HepG2 (cell line): Measurements from ENCODE around the gene AGBL1. TPM values are rescaled to one million over a fixed set of nuclear protein-coding genes. Genes with fewer than 3 reads are reported as not detected.

Experiments
- ATAC-seq: fragments of 200-7000 bp; cut with Tn5 transposase; 3 replicates; pipeline ENCODE4 v1.9.1; 2020; ENCODE audit warnings: mild to moderate bottlenecking, moderate library complexity
- BruUV-seq: library from RNA; stranded (reverse); fragments of 400-500 nt; replicated peaks from 2 replicates; lab custom pipeline; 2021; lab: Mats Ljungman, UMichigan
- CTCF ChIA-PET: fragments of 300-600 bp; formaldehyde crosslinking; extraction: SDS; loops from one replicate; lab custom pipeline; 2021; ENCODE audit warnings: low total read pairs, inconsistent platforms, low intra/inter-chr PET ratio; lab: Yijun Ruan, JAX
- POLR2A ChIA-PET: fragments of 350-600 bp; sonication (Branson Sonifier 250); formaldehyde crosslinking; loops from one replicate; lab custom pipeline; 2020; ENCODE audit warnings: antibody characterized with exemption, inconsistent platforms; lab: Yijun Ruan, JAX
- DNase-seq: peaks from one replicate; pipeline ENCODE4 v3.0.0-alpha.2; 2015; ENCODE audit warnings: low spot score
- FAIRE-seq: peaks from 3 replicates; lab custom pipeline; 2011; peaks lifted over from hg19 to GRCh38; lab: Jason Lieb, UNC
- H2AFZ ChIP-seq: one replicate; pipeline ENCODE4 v1.6.1; 2011; ENCODE audit warnings: low read length, inconsistent platforms
- H3K27ac ChIP-seq: fragments of 300-600 bp; 3 replicates; pipeline ENCODE4 v1.8.0; 2011; ENCODE audit warnings: mixed run types, mild to moderate bottlenecking, mixed read lengths, low read length, inconsistent platforms; ENCODE audit not compliant: insufficient read depth; ENCODE audit errors: extremely low read length
- H3K27me3 ChIP-seq, 2 experiments: fragments of 200-600 bp in 1 of 2; 2 replicates in 1 of 2; 3 replicates in 1 of 2; pipeline versions ENCODE4 v1.6.0 to v1.8.0; 2011; ENCODE audit warnings: low read length in 2 of 2, mild to moderate bottlenecking in 2 of 2, moderate library complexity in 2 of 2, inconsistent platforms in 1 of 2; ENCODE audit not compliant: insufficient read depth in 2 of 2, control insufficient read depth in 1 of 2
- H3K36me3 ChIP-seq, 2 experiments: fragments of 200-600 bp in 1 of 2; replicated peaks in 1 of 2; 2 replicates in 1 of 2; 3 replicates in 1 of 2; pipeline versions ENCODE4 v1.5.1 to v1.8.0; 2011; ENCODE audit warnings: low read length in 2 of 2, inconsistent platforms in 1 of 2; ENCODE audit not compliant: insufficient read depth in 2 of 2, control insufficient read depth in 1 of 2
- H3K4me1 ChIP-seq: 2 replicates; pipeline ENCODE4 v1.5.1; 2012; ENCODE audit warnings: low read length, inconsistent platforms; ENCODE audit not compliant: insufficient read depth
- H3K4me2 ChIP-seq: 2 replicates; pipeline ENCODE4 v1.6.0; 2011; ENCODE audit warnings: low read depth, low read length, inconsistent platforms
- H3K4me3 ChIP-seq, 3 experiments: fragments of 200-600 bp in 1 of 3; sonication (generic), shearing (Covaris generic) in 1 of 3; replicated peaks in 1 of 3; 2 replicates each; pipeline ENCODE4 v1.5.1; 2011 to 2016; ENCODE audit warnings: low read length in 3 of 3, inconsistent platforms in 2 of 3, low read depth in 2 of 3, mild to moderate bottlenecking in 2 of 3, control low read depth in 1 of 3, mixed read lengths in 1 of 3; ENCODE audit not compliant: insufficient read depth in 1 of 3
- H3K79me2 ChIP-seq: one replicate; pipeline ENCODE4 v1.6.1; 2011; ENCODE audit warnings: low read length, inconsistent platforms; ENCODE audit not compliant: insufficient read depth
- H3K9ac ChIP-seq: 2 replicates; pipeline ENCODE4 v1.6.0; 2011; ENCODE audit warnings: mild to moderate bottlenecking, low read depth, low read length, inconsistent platforms; ENCODE audit not compliant: insufficient read depth
- H3K9me3 ChIP-seq: 2 replicates; pipeline ENCODE4 v1.5.1; 2012; ENCODE audit warnings: mild to moderate bottlenecking, low read length
- H4K20me1 ChIP-seq: 2 replicates; pipeline ENCODE4 v1.6.0; 2011; ENCODE audit warnings: inconsistent platforms, mild to moderate bottlenecking, low read length, moderate library complexity; ENCODE audit not compliant: insufficient read depth
- ZNF644 ChIP-seq: IDR thresholded peaks from 2 replicates; pipeline ENCODE4 v1.6.1; 2016; ENCODE audit warnings: low read depth
- ZNF781 ChIP-seq: sonication (generic); formaldehyde crosslinking; IDR thresholded peaks from 2 replicates; pipeline ENCODE4 v1.5.1; 2020; ENCODE audit warnings: borderline replicate concordance, mild to moderate bottlenecking, missing genetic modification reagents; ENCODE audit errors: not compliant biosample characterization
- WGBS: methylation state at CpG from one replicate; pipeline ENCODE4 v1.1.6; 2017; ENCODE audit warnings: low lambda C conversion rate; 5-methylcytosine and 5-hydroxymethylcytosine counted together
- in situ Hi-C: cut with HindIII; loops from 2 replicates; pipeline ENCODE4 v1.10.0; 2017; ENCODE audit warnings: low pct_unique_long_range_greater_than_20kb; ENCODE audit not compliant: extremely low pct_ligation_motif_present
- intact Hi-C: fragments of 100-400 bp; cut with micrococcal nuclease; formaldehyde crosslinking; loops from one replicate; pipeline ENCODE4 v1.10.0; 2022; ENCODE audit not compliant: unreplicated experiment
- polyA plus RNA-seq, 8 experiments: library from polyadenylated mRNA; depleted of rRNA in 3 of 8; stranded (reverse) in 7 of 8; unstranded in 1 of 8; fragments of >200 nt; fragmentation: Illumina TruSeq in 4 of 8; extraction: Trizol in 4 of 8; gene quantifications; 2 replicates each; pipeline versions ENCODE4 v1.2.1 to v1.2.3, GENCODE V29; 2011 to 2016; ENCODE audit warnings: low read depth in 4 of 8, missing spikeins in 1 of 8, mixed read lengths in 1 of 8; ENCODE audit not compliant: insufficient read depth in 1 of 8
- total RNA-seq, 5 experiments: library from RNA; depleted of rRNA; stranded (reverse); fragments of >200 nt; fragmentation: Illumina TruSeq; extraction: Trizol; gene quantifications; 2 replicates each; pipeline ENCODE4 v1.2.3, GENCODE V29; 2016; ENCODE audit warnings: low read depth in 1 of 5
- TF ChIP-seq, protein P1 (sequence below): sonication (generic); formaldehyde crosslinking; IDR thresholded peaks from 2 replicates; pipeline ENCODE4 v1.8.0; 2022; ENCODE audit warnings: mild to moderate bottlenecking, missing genetic modification reagents; ENCODE audit not compliant: insufficient replicate concordance
- TF ChIP-seq, protein P2 (sequence below): sonication (generic); formaldehyde crosslinking; IDR thresholded peaks from 2 replicates; pipeline ENCODE4 v1.5.0; 2020; ENCODE audit warnings: missing genetic modification reagents, mild to moderate bottlenecking, borderline replicate concordance

AGBL1 gene
- total and polyA plus RNA-seq, 2 of the 13 experiments (the other 11 are each of a cell fraction or from before 2014, with no cell fraction given) = 0.01 TPM; not detected in 1

DNA sequence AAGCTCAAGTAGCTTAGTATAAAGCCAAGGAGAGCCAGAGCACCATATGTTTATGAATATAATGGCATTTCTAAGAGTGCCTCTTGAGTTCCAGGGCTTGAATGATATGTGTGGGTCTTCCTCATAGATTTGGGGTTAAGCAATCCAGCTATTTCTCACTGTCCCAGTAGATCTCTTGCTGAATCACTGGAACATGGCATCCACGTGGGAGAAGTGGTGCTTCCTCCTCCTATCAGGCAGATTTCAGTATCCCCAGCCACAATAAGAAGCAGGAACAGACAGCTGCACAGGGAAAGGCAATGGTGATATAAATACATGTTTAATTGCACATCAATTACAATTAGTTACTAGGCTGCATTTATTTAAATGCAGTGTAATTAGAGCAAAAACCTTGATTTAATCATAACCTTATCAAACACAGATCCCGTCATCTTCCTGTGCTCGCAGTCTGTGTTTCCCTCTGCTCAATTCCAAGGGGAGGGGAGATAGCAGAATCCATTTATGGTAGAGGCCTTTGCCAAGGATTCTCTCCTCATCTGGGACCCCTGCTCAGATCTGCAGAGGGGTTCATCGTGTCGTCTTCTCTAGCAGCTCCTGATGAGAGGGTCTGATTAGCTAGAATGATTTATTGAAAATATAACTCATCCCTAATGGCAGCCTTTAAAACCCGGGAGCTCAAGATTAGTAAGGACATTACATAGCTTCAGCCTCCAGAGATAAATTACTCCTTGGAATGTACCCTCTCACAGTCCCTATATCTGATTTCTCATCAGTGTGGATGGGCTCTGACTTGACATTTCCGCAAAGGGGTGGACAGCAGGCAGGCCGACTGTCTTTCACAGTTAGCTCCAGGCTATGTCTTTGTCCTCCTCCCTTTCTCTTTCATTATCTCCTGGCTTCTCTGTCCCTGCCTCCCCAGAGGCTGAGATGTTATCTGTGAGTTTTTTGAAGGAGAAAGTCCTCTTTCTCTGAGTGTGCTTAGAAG, 775.9 kb downstream of the AGBL1 start:
- Histone ChIP-seq H3K4me1 (no peaks in the 10 kb centered on the region), H3K9ac (no peak overlapping the region), H3K79me2 (no peaks in the 10 kb centered on the region), H2AFZ (no peak overlapping the region), H3K27ac (no peak overlapping the region), H3K4me2 (no peak overlapping the region), H3K4me3 (no peak overlapping the region), H3K9me3 (peaks cover 95% of the 10 kb centered on the region), H3K27me3 (no peaks in the 10 kb centered on the region), H3K36me3 (no peaks in the 10 kb centered on the region), H4K20me1 (no peaks in the 10 kb centered on the region)
- in situ Hi-C loops = no loop called here
- ATAC-seq = no peak
- FAIRE-seq = no peak
- intact Hi-C loops = no loop called here
- ChIA-PET POLR2A (no interaction called here), CTCF (no interaction called here)
- no TSS peak for BruUV-seq
- no peak for DNase-seq
- TF ChIP-seq ZNF781 (CRISPR knock-in tag) (no peak), ZNF644 (CRISPR knock-in tag) (no peak)
- TF ChIP-seq, protein P1, sequence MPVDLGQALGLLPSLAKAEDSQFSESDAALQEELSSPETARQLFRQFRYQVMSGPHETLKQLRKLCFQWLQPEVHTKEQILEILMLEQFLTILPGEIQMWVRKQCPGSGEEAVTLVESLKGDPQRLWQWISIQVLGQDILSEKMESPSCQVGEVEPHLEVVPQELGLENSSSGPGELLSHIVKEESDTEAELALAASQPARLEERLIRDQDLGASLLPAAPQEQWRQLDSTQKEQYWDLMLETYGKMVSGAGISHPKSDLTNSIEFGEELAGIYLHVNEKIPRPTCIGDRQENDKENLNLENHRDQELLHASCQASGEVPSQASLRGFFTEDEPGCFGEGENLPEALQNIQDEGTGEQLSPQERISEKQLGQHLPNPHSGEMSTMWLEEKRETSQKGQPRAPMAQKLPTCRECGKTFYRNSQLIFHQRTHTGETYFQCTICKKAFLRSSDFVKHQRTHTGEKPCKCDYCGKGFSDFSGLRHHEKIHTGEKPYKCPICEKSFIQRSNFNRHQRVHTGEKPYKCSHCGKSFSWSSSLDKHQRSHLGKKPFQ (CRISPR knock-in tag) = no peak
- TF ChIP-seq, protein P2, sequence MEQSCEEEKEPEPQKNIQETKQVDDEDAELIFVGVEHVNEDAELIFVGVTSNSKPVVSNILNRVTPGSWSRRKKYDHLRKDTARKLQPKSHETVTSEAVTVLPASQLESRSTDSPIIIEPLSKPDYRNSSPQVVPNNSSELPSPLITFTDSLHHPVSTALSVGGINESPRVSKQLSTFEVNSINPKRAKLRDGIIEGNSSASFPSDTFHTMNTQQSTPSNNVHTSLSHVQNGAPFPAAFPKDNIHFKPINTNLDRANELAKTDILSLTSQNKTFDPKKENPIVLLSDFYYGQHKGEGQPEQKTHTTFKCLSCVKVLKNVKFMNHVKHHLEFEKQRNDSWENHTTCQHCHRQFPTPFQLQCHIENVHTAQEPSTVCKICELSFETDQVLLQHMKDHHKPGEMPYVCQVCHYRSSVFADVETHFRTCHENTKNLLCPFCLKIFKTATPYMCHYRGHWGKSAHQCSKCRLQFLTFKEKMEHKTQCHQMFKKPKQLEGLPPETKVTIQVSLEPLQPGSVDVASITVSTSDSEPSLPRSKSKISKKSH (CRISPR knock-in tag) = no peak
- under 1% methylated on average over 8 of the region's 8 CpGs for WGBS
